Stimulated activated memory B cell treated with anti-CD40 and anti-IgM and Interleukin-4, amounts not matched to agents 10 μg/mL and 1 μg/mL and 100 μg/mL, for 72 hours (primary cell): ENCODE measurements around the gene BCO1.

Source experiments
- ATAC-seq: fragments of 150-1000 bp; cut with Tn5 transposase; 2 replicates; pipeline ENCODE4 v1.10.0; 2021
- H3K27ac Mint-ChIP-seq: one replicate; pipeline ENCODE4 v1.8.0; 2022; ENCODE audit warnings: mild to moderate bottlenecking, mixed read lengths
- H3K27me3 Mint-ChIP-seq: one replicate; pipeline ENCODE4 v1.8.0; 2022; ENCODE audit warnings: mixed read lengths
- H3K36me3 Mint-ChIP-seq: one replicate; pipeline ENCODE4 v1.8.0; 2022; ENCODE audit warnings: mixed read lengths
- H3K4me1 Mint-ChIP-seq: one replicate; pipeline ENCODE4 v1.8.0; 2022; ENCODE audit warnings: mixed read lengths
- H3K4me3 Mint-ChIP-seq: one replicate; pipeline ENCODE4 v1.8.0; 2022; ENCODE audit warnings: mild to moderate bottlenecking, moderate library complexity, mixed read lengths
- H3K9me3 Mint-ChIP-seq: one replicate; pipeline ENCODE4 v1.8.0; 2022; ENCODE audit warnings: mixed read lengths

The BCO1 gene

DNA sequence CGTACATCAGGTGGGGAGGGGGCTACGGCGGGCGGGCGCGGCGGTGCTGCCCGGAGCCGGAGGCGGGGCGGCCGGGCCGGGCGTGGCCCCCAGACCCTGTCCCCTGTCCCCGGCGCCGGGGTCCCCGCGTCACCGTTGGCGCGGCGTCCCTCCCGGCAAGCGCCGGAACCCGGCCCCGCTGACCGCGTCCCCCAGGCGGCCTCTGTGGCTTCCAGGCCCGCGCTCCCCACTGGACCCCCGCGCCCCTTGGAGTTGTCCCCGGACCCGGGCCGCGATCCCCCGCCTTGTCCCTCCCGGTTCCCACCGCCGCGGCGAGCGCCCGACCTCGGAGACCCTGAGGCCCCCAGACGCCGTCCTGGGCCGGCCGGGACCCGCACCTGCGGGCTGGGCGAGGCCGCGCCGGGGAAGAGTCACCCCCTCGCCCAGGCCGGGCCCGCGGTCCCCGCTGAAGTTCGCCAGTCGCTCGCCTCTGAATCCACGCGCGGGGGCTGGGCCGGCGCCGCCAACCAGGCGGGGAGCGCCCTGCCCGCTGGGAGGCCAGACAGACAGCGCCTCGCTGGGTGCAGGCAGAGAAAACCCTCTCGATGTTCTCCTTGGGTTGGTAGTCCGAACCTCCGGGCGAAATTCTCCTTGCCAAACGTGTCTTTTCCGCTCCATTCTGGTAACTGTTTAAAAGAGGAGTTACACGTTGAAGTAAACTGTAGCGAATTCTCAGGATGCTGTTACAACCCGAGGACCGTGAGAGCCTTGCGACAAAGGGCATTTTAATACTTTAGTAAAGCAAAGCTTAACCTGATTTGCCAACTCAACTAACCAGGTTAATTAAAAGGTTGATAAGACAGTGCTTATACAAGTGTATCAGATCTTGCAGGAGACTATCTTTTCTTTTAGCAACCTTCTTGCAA lies 77.0 kb downstream of the BCO1 start:
- ATAC-seq, result peak; percentile 71
- peak overlapping the region; percentile 51 for H3K27ac Mint-ChIP-seq
- H3K4me3 Mint-ChIP-seq, result peak overlapping the region; percentile 90
- no peaks in the 10 kb centered on the region for H3K27me3 Mint-ChIP-seq
- H3K9me3 Mint-ChIP-seq, result no peaks in the 10 kb centered on the region
- peaks cover 12% of the 10 kb centered on the region for H3K36me3 Mint-ChIP-seq
- peaks cover 40% of the 10 kb centered on the region for H3K4me1 Mint-ChIP-seq

DNA sequence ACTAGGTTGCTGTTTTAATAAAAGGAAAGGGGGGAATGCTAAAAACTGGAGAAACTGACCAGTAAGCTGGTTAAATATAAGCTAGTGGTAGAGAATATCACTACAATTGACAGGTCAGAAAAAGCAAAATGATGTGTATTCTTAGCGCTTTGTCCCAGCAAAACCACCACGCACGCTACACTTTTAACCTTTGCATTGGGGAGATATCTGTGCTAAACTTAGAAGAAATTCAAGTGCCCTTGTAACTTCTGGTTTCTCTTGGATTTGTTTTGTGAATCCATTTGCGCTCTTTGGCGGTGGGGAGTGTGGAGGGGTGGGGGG lies 77.6 kb downstream of the BCO1 start:
- Mint-ChIP-seq H3K27me3 (no peaks in the 10 kb centered on the region), H3K27ac (peak overlapping the region; percentile 51), H3K9me3 (no peaks in the 10 kb centered on the region), H3K4me1 (peaks cover 39% of the 10 kb centered on the region), H3K36me3 (peaks cover 11% of the 10 kb centered on the region), H3K4me3 (peak overlapping the region; percentile 75)
- no peak for ATAC-seq

GRCh38 chr16:81318711-81319110 lies 80.2 kb downstream of the BCO1 start:
- H3K27me3 Mint-ChIP-seq, result no peaks in the 10 kb centered on the region
- H3K4me1 Mint-ChIP-seq, result peaks cover 26% of the 10 kb centered on the region
- no peaks in the 10 kb centered on the region for H3K9me3 Mint-ChIP-seq
- no peak for ATAC-seq
- H3K27ac Mint-ChIP-seq, result no peak overlapping the region
- no peak overlapping the region for H3K4me3 Mint-ChIP-seq
- no peaks in the 10 kb centered on the region for H3K36me3 Mint-ChIP-seq

GRCh38 chr16:81319221-81319912 lies 80.9 kb downstream of the BCO1 start:
- H3K36me3 Mint-ChIP-seq, result peaks cover 5% of the 10 kb centered on the region
- no peak overlapping the region for H3K4me3 Mint-ChIP-seq
- no peaks in the 10 kb centered on the region for H3K9me3 Mint-ChIP-seq
- H3K27ac Mint-ChIP-seq, result no peak overlapping the region
- ATAC-seq, result no peak
- peaks cover 24% of the 10 kb centered on the region for H3K4me1 Mint-ChIP-seq
- H3K27me3 Mint-ChIP-seq, result no peaks in the 10 kb centered on the region

DNA sequence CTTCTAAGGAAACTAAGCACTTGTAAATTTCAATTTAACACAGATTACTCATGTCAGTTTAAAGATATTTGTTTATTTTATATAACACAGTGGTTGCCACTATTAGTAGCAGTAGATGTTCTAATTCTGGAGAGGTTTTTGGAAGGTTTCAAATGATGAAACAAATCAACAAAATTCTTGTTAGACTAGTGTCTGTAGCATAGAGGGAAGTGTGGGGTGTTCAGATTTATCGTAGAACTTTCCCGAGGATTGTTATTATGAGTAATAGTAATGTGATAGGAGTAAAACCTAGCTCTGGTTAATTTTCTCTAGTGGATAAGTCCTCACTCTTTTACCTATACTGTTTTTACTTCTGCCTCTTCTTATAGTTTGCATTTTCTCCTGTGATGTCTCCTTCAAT lies 82.5 kb downstream of the BCO1 start:
- Mint-ChIP-seq H3K9me3 (no peaks in the 10 kb centered on the region), H3K4me1 (peaks cover 26% of the 10 kb centered on the region), H3K27me3 (no peaks in the 10 kb centered on the region), H3K27ac (no peak overlapping the region), H3K36me3 (peaks cover 17% of the 10 kb centered on the region), H3K4me3 (no peak overlapping the region)
- ATAC-seq, result no peak

DNA sequence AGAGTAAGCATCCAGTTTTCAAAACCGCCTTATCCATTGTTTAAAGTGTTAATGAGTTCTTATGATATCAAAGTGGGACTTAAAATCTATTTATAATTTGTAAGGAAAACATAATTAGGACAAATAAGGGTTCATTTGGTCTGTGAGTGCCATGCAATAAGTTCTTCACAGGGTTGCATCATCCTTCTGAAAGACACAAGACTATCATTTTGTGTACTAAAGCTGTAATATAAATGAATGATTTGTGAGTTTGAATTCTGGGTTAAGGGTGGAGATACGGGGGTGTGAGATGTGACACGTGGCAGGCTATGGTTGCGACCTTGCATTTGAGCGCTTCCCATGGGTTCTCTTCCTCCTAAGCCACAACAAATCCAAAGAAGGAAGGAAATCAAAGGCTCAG lies 83.0 kb downstream of the BCO1 start:
- no peak overlapping the region for H3K4me3 Mint-ChIP-seq
- H3K9me3 Mint-ChIP-seq, result no peaks in the 10 kb centered on the region
- peaks cover 17% of the 10 kb centered on the region for H3K36me3 Mint-ChIP-seq
- no peak for ATAC-seq
- no peaks in the 10 kb centered on the region for H3K27me3 Mint-ChIP-seq
- H3K4me1 Mint-ChIP-seq, result peaks cover 24% of the 10 kb centered on the region
- no peak overlapping the region for H3K27ac Mint-ChIP-seq

DNA sequence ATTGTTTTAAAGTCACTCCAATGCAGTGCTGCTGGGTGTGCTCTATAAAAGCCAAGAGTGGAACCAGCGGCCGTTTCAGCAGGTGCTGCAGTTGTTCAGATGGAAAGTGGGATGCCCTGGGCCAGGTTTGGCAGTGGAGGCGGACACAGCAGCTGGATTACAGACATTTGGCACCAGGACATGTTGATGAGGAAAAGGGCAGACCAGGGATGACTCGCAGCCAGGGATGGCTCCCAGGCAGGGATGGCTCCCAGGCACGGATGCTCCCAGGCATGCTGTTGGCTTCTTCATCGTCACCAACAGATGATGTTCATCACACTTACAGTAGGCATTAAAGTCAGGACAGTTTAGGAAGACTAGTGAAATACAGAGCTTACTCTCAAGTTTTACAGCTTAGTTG lies 86.3 kb downstream of the BCO1 start:
- Mint-ChIP-seq H3K27ac (no peak overlapping the region), H3K27me3 (no peaks in the 10 kb centered on the region), H3K4me3 (no peak overlapping the region), H3K4me1 (peaks cover 16% of the 10 kb centered on the region), H3K9me3 (no peaks in the 10 kb centered on the region), H3K36me3 (peaks cover 17% of the 10 kb centered on the region)
- ATAC-seq, result no peak

DNA sequence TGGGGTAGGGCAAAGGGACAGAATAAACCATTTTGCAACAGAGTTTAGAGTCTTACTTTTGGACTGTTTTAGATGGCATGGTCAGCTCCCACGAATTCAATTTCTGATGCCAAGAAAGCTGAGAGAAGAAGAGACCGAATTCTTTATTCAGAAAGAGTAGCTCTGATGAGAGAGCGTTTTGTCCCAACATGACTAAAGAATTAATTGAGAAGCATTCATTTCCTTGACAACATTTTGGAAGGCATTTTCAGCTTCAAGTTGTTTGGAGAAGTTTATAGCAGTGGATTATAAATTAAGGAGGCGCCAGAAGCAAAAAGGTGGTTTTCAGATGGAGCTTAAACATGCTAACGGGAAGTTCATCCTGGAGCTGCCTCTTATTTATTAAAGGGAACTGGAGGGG lies 88.5 kb downstream of the BCO1 start:
- Mint-ChIP-seq H3K4me1 (peaks cover 14% of the 10 kb centered on the region), H3K36me3 (peaks cover 17% of the 10 kb centered on the region), H3K4me3 (no peak overlapping the region), H3K27me3 (no peaks in the 10 kb centered on the region), H3K27ac (no peak overlapping the region), H3K9me3 (no peaks in the 10 kb centered on the region)
- ATAC-seq, result no peak

- no peaks in the 10 kb centered on the region for H3K27me3 Mint-ChIP-seq
- H3K4me1 Mint-ChIP-seq, result peaks cover 18% of the 10 kb centered on the region
- peaks cover 21% of the 10 kb centered on the region for H3K36me3 Mint-ChIP-seq
- no peak overlapping the region for H3K4me3 Mint-ChIP-seq
- H3K9me3 Mint-ChIP-seq, result no peaks in the 10 kb centered on the region
- ATAC-seq, result no peak
- H3K27ac Mint-ChIP-seq, result no peak overlapping the region
Measured at GRCh38 chr16:81327447-81328196, 89.1 kb downstream of the BCO1 start.

DNA sequence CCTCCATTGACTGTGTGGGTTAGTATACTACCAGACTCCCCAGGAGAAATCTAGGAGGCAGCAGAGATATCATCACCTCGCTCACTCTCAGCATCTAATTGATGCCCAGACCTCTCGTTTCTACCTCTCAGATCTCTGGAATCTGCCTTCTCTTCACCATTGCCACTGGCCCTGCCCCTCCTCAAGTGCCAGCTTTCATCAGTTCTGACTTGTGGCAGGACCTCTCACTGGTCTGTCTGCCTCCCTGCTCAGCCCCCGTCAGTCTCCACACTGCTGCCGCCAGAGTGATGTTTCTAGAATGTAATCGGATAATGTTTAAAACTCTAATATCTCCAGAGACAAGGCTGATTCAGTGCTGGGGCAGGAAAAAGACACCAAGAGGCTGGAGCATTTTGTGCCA lies 91.5 kb downstream of the BCO1 start:
- Mint-ChIP-seq H3K36me3 (peaks cover 21% of the 10 kb centered on the region), H3K27ac (no peak overlapping the region), H3K27me3 (no peaks in the 10 kb centered on the region), H3K4me3 (no peak overlapping the region), H3K9me3 (no peaks in the 10 kb centered on the region), H3K4me1 (peaks cover 8% of the 10 kb centered on the region)
- no peak for ATAC-seq

DNA sequence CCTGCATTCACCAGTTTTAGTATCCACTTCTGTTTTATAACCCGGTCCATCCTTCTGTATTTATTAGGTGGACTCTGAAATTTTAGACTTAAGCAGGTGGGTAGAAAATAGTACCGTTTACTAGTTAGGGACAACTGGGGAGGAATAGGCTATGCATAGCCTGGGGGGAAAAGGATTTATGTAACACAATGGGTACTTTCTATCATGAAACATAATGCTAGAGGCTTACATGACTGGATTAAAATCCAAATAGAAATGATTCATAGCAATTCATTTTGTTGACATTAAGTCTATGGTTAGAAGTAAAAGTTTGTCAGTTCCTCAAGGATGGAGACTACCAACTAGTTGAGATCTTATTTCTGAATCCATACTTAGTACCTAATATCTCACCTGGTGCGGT lies 94.9 kb downstream of the BCO1 start:
- ATAC-seq, result no peak
- Mint-ChIP-seq H3K4me1 (peaks cover 12% of the 10 kb centered on the region), H3K27ac (no peak overlapping the region), H3K27me3 (no peaks in the 10 kb centered on the region), H3K36me3 (peaks cover 14% of the 10 kb centered on the region), H3K9me3 (no peaks in the 10 kb centered on the region), H3K4me3 (no peak overlapping the region)

GRCh38 chr16:81335669-81336068 lies 97.2 kb downstream of the BCO1 start:
- peak; percentile 79 for ATAC-seq
- no peaks in the 10 kb centered on the region for H3K27me3 Mint-ChIP-seq
- no peaks in the 10 kb centered on the region for H3K9me3 Mint-ChIP-seq
- H3K36me3 Mint-ChIP-seq, result peaks cover 16% of the 10 kb centered on the region
- H3K4me1 Mint-ChIP-seq, result peaks cover 12% of the 10 kb centered on the region
- no peak overlapping the region for H3K27ac Mint-ChIP-seq
- no peak overlapping the region for H3K4me3 Mint-ChIP-seq

- Mint-ChIP-seq H3K27me3 (no peaks in the 10 kb centered on the region), H3K36me3 (peaks cover 20% of the 10 kb centered on the region), H3K4me1 (peaks cover 12% of the 10 kb centered on the region), H3K4me3 (no peak overlapping the region), H3K9me3 (peaks cover 4% of the 10 kb centered on the region), H3K27ac (no peak overlapping the region)
- no peak for ATAC-seq
Measured at GRCh38 chr16:81337097-81337496, 98.6 kb downstream of the BCO1 start.
